GDM1 (cell line): ENCODE data around the gene LGALS7B.
"Not testable (repeated sequence)": the region's sequence is repeated elsewhere in the genome, so short reads cannot be mapped to it uniquely, and the experiment has no call there.

Experiments
- DNase-seq: peaks from one replicate; lab custom pipeline; 2025; lab: John Stamatoyannopoulos, UW

LGALS7B gene

GRCh38 chr19:38797781-38798180, 8.8 kb downstream of the LGALS7B start:
- DNase-seq: not testable (repeated sequence)

- no peak for DNase-seq
Observed at GRCh38 chr19:38799104-38799503, 10.1 kb downstream of the LGALS7B start.

GRCh38 chr19:38800577-38801347, 11.8 kb downstream of the LGALS7B start:
- DNase-seq: no peak

GRCh38 chr19:38801359-38802095, 12.5 kb downstream of the LGALS7B start:
- no peak for DNase-seq

GRCh38 chr19:38803543-38803942, 14.5 kb downstream of the LGALS7B start:
- no peak for DNase-seq

- DNase-seq: no peak
Observed at GRCh38 chr19:38805180-38805579, 16.2 kb downstream of the LGALS7B start.

GRCh38 chr19:38806371-38806770, 17.4 kb downstream of the LGALS7B start:
- DNase-seq: no peak

- not testable (repeated sequence) for DNase-seq
Observed at GRCh38 chr19:38807374-38808098, 18.5 kb downstream of the LGALS7B start.

GRCh38 chr19:38808741-38809140, 19.7 kb downstream of the LGALS7B start:
- no peak for DNase-seq

GRCh38 chr19:38809592-38810252, 20.7 kb downstream of the LGALS7B start:
- DNase-seq: no peak

- DNase-seq: no peak
Observed at GRCh38 chr19:38812009-38812840, 23.2 kb downstream of the LGALS7B start.

- DNase-seq: no peak
Observed at GRCh38 chr19:38812841-38813320, 23.9 kb downstream of the LGALS7B start, which contains the start of gene LGALS4. LGALS4 (minus strand) TSS chr19:38812945; CDS start chr19:38812886, 59 bp downstream.

GRCh38 chr19:38813323-38813722, 24.3 kb downstream of the LGALS7B start:
- DNase-seq: no peak

GRCh38 chr19:38813932-38814331, 24.9 kb downstream of the LGALS7B start:
- DNase-seq: not testable (repeated sequence)

GRCh38 chr19:38815059-38816001, 26.3 kb downstream of the LGALS7B start:
- no peak for DNase-seq

- no peak for DNase-seq
Observed at GRCh38 chr19:38816131-38816750, 27.2 kb downstream of the LGALS7B start.

- no peak for DNase-seq
Observed at GRCh38 chr19:38817081-38817480, 28.1 kb downstream of the LGALS7B start.

- no peak for DNase-seq
Observed at GRCh38 chr19:38819231-38819920, 30.4 kb downstream of the LGALS7B start.
